ENCODE measurements around the gene CAPN13. TPM values are rescaled to one million over a fixed set of nuclear protein-coding genes. Genes with fewer than 3 reads are reported as not detected.

CAPN13 gene
- total and polyA plus RNA-seq, 2 of the 4 experiments (the other 2 are of a cell fraction) = not detected

- intact Hi-C loops (cut with micrococcal nuclease) = no loop called here
- H4K20me1 ChIP-seq (ENCODE audit: insufficient read depth, low read length) = no peaks in the 10 kb centered on the region
- H3K4ac ChIP-seq (ENCODE audit: low read depth, low read length) = no peak overlapping the region
- no peak overlapping the region for H3K4me3 ChIP-seq (ENCODE audit: insufficient read depth, low read depth, low read length)
- WGBS, 2 experiments (ENCODE audit: extremely low coverage in 2 of 2, insufficient read length in 1 of 2) = no CpG with 5 or more reads among the region's 7 CpGs
- H3K9me1 ChIP-seq (ENCODE audit: insufficient read depth, low read length) = no peaks in the 10 kb centered on the region
- no peak overlapping the region for H3K18ac ChIP-seq (ENCODE audit: low read depth, low read length)
- DNase-seq (no peak), ATAC-seq (ENCODE audit: low read depth) (no peak)
- H4K8ac ChIP-seq (ENCODE audit: low read depth in 2 of 2, low read length in 2 of 2) = no peak overlapping the region
- in situ Hi-C loops (cut with MboI; ENCODE audit: low sequenced_read_pairs) = no loop called here
- H3K14ac ChIP-seq (replicated peaks; ENCODE audit: low read depth, low read length) = no peak overlapping the region
- POLR2A ChIA-PET (ENCODE audit: unreplicated experiment) = no interaction called here
- H2BK15ac ChIP-seq (ENCODE audit: low read depth, low read length) = no peak overlapping the region
- H3K79me1 ChIP-seq (ENCODE audit: low read depth in 1 of 2, low read length in 2 of 2) = no peaks in the 10 kb centered on the region
- CTCF ChIA-PET = no interaction called here
- no peak overlapping the region for H3K27ac ChIP-seq (ENCODE audit: insufficient read depth, low read length)
- H3K56ac ChIP-seq (ENCODE audit: extremely low read depth, insufficient read depth, low read length) = no peak overlapping the region; the same call in 1 of the 2 replicates
- no peak overlapping the region for H3K9ac ChIP-seq (ENCODE audit: low read depth, low read length)
- H3K27me3 ChIP-seq (ENCODE audit: control insufficient read depth, insufficient read depth, low read length) = no peaks in the 10 kb centered on the region; the same call in 1 of the 2 replicates
- H4K91ac ChIP-seq (ENCODE audit: insufficient read depth, low read depth, low read length) = no peak overlapping the region
- H2BK20ac ChIP-seq (ENCODE audit: low read depth, low read length) = no peak overlapping the region
- no peaks in the 10 kb centered on the region for H3K4me1 ChIP-seq (ENCODE audit: control insufficient read depth, insufficient read depth, low read length)
- no peak overlapping the region for H2AK9ac ChIP-seq (replicated peaks; ENCODE audit: low read depth, low read length, poor library complexity)
- H2BK5ac ChIP-seq (ENCODE audit: low read depth, low read length, poor library complexity, severe bottlenecking) = no peak overlapping the region
- no peak overlapping the region for H3K4me2 ChIP-seq (ENCODE audit: low read depth, low read length)
- TF ChIP-seq USF2 (IDR thresholded peaks at IDR 0.05; ENCODE audit: low read depth, low read length) (no peak), POLR2A (IDR thresholded peaks at IDR 0.05; ENCODE audit: low read depth, low read length) (no peak), CHD1 (IDR thresholded peaks at IDR 0.05; ENCODE audit: low read depth, low read length) (no peak), RAD21 (IDR thresholded peaks at IDR 0.05; ENCODE audit: low read length) (no peak), SMC3 (IDR thresholded peaks at IDR 0.05; ENCODE audit: low read depth, low read length) (no peak), RCOR1 (IDR thresholded peaks at IDR 0.05; ENCODE audit: insufficient replicate concordance, low read length) (no peak), CTCF (conservative IDR thresholded peaks at IDR 0.05; ENCODE audit: low read depth, low read length) (no peak), MAFK (IDR thresholded peaks at IDR 0.05; ENCODE audit: low read depth, low read length) (no peak), FOS (IDR thresholded peaks at IDR 0.05; ENCODE audit: low read depth, low read length) (no peak), NFE2L2 (IDR thresholded peaks at IDR 0.05; ENCODE audit: low read depth, low read length) (no peak), RFX5 (IDR thresholded peaks at IDR 0.05; ENCODE audit: low read depth, low read length) (no peak), MAZ (IDR thresholded peaks at IDR 0.05; ENCODE audit: borderline replicate concordance, low read depth, low read length) (no peak), CEBPB (IDR thresholded peaks at IDR 0.05; ENCODE audit: low read depth, low read length) (no peak), BHLHE40 (IDR thresholded peaks at IDR 0.05; ENCODE audit: low read depth, low read length) (no peak)
- TF ChIP-seq, protein P1, sequence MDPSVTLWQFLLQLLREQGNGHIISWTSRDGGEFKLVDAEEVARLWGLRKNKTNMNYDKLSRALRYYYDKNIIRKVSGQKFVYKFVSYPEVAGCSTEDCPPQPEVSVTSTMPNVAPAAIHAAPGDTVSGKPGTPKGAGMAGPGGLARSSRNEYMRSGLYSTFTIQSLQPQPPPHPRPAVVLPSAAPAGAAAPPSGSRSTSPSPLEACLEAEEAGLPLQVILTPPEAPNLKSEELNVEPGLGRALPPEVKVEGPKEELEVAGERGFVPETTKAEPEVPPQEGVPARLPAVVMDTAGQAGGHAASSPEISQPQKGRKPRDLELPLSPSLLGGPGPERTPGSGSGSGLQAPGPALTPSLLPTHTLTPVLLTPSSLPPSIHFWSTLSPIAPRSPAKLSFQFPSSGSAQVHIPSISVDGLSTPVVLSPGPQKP (IDR thresholded peaks at IDR 0.05; ENCODE audit: borderline replicate concordance, low read depth, low read length) = no peak
- dilution Hi-C loops (cut with HindIII; ENCODE audit: low sequenced_read_pairs, unreplicated experiment) = no loop called here
- no peak overlapping the region for H3K23ac ChIP-seq (ENCODE audit: low read depth, low read length)
- no TSS peak for BruUV-seq (replicated peaks)
- no peak overlapping the region for H4K5ac ChIP-seq (ENCODE audit: low read depth, low read length)
- H3K9me3 ChIP-seq (ENCODE audit: control insufficient read depth, insufficient read depth, low read length) = no peaks in the 10 kb centered on the region
- H2AK5ac ChIP-seq (ENCODE audit: low read depth, low read length) = no peak overlapping the region
- H2BK120ac ChIP-seq (ENCODE audit: low read depth, low read length) = no peak overlapping the region
- H3K36me3 ChIP-seq (ENCODE audit: control insufficient read depth, insufficient read depth, low read length) = no peaks in the 10 kb centered on the region
- H2AFZ ChIP-seq (replicated peaks; ENCODE audit: low read length, poor library complexity) = no peak overlapping the region
Measured at GRCh38 chr2:30775833-30776232, 31.4 kb downstream of the CAPN13 start.
